ENCODE measurements around the gene ZFPM1.

ZFPM1 gene

DNA sequence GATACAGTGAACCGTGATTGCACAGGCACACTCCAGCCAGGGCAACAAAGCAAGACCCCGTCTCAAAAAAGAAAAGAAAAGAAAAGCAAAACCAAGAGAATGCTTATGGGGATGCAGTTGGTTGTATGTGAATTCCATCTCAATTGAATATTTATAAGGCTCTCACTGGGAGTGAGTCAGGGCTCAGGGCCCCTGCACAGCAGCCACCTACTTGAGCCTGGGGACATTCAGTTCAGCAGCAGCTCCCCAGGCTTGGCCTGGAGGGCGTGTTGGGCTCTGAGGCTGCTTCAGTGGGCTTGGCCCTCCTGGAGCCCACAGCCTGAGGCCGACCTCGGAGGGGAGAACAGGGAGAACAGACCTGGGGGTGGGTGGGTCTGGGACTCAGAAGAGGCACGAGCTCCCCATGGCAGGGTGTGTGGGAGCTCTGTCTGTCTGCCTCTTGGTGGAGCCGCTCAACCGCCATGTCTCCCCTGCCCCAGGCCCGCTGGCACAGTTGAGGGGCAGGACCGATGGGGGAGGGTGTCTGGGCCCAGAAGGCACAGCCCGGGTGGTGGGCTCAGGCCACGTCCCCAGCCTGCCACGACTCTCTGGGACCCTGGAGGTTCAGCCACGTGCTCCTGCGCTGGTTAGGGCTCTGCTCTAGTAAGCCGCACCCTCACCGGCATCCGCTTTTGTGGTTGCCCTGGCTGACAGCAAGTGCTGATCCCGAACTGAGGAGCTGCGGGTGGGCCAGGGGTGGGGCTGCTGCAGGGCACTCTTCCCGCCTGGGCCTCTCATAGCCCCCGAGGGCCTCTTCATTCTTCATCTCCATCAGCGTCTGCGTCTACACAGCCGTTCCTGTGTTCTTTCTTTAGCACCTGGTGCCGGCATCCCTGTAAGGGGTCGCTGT is 24.8 kb downstream of the ZFPM1 start:
- Histone ChIP-seq H3K4me3 (ENCODE audit: low read length) (no peak overlapping the region), H3K36me3 (replicated peaks; ENCODE audit: low read depth, low read length) (no peaks in the 10 kb centered on the region), H3K4me2 (ENCODE audit: low read length) (no peak overlapping the region), H3K9ac (ENCODE audit: low read length) (no peak overlapping the region), H3K4me1 (ENCODE audit: low read length) (peaks cover 46% of the 10 kb centered on the region), H4K20me1 (ENCODE audit: insufficient read depth, low read length) (peaks cover 92% of the 10 kb centered on the region), H3K9me3 (ENCODE audit: insufficient read depth, low read length) (no peaks in the 10 kb centered on the region), H2AFZ (ENCODE audit: low read depth, low read length) (no peak overlapping the region), H3K79me2 (ENCODE audit: low read length) (peaks cover 5% of the 10 kb centered on the region; the same call in 1 of the 2 replicates), H3K27ac (ENCODE audit: low read length) (no peak overlapping the region), H3K27me3 (ENCODE audit: low read depth, low read length) (peaks cover 17% of the 10 kb centered on the region)
- TF ChIP-seq, protein P1, sequence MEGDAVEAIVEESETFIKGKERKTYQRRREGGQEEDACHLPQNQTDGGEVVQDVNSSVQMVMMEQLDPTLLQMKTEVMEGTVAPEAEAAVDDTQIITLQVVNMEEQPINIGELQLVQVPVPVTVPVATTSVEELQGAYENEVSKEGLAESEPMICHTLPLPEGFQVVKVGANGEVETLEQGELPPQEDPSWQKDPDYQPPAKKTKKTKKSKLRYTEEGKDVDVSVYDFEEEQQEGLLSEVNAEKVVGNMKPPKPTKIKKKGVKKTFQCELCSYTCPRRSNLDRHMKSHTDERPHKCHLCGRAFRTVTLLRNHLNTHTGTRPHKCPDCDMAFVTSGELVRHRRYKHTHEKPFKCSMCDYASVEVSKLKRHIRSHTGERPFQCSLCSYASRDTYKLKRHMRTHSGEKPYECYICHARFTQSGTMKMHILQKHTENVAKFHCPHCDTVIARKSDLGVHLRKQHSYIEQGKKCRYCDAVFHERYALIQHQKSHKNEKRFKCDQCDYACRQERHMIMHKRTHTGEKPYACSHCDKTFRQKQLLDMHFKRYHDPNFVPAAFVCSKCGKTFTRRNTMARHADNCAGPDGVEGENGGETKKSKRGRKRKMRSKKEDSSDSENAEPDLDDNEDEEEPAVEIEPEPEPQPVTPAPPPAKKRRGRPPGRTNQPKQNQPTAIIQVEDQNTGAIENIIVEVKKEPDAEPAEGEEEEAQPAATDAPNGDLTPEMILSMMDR (IDR thresholded peaks at IDR 0.05; ENCODE audit: low read depth, low read length), result no peak
- TF ChIP-seq EZH2phosphoT487 (IDR thresholded peaks at IDR 0.05; ENCODE audit: low read depth), result no peak

DNA sequence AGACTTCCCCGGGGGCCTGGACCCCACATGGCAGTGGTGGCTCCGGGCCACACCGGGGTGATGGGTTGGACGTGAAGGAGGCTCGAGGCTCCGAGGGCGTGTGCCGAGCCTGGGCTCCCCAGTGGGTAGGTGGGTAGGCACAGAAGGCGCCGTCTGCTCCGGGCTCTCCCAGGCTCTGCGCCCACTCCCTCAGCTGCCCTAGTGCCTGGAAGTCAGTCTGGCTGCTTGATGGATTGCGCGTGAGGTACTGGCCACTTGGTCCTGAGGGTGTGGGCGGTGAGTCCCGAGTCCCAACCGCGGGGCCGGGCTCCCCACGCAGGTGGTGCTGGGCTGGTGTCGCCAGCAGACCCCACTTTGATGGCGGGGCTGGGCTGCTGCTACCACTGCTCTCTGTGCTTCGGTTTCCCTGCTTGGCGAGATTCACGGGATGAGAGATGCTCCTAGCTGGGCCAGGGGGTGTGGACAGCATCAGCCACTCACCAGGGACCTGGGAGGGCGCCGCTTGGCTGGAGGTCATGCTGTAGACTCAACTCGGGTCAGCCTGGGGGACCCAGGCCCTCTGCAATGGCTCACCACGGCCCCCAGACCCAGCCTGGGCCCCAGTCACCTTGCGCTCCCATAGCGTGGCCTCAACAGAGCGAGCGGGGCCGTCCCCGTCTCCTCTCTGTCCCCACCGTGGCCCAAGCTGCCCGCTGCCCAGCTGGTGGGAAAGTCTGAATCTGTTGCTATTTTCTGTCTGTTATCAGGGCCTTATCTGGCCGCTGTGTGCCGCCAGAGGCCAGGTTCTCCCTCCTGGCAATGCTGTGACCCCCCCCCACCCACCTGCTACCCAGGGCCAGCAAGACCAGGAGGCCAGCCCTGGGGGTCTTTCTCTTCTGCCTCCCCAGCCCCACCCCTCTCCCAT is 26.1 kb downstream of the ZFPM1 start:
- Histone ChIP-seq H3K9ac (ENCODE audit: low read length) (no peak overlapping the region), H3K9me3 (ENCODE audit: insufficient read depth, low read length) (no peaks in the 10 kb centered on the region), H4K20me1 (ENCODE audit: insufficient read depth, low read length) (peaks cover 92% of the 10 kb centered on the region), H3K4me2 (ENCODE audit: low read length) (peak overlapping the region; percentile 33), H3K27ac (ENCODE audit: low read length) (no peak overlapping the region), H3K4me3 (ENCODE audit: low read length) (no peak overlapping the region), H3K4me1 (ENCODE audit: low read length) (peaks cover 50% of the 10 kb centered on the region), H3K79me2 (ENCODE audit: low read length) (peaks cover 5% of the 10 kb centered on the region; the same call in 1 of the 2 replicates), H3K27me3 (ENCODE audit: low read depth, low read length) (peaks cover 17% of the 10 kb centered on the region), H2AFZ (ENCODE audit: low read depth, low read length) (no peak overlapping the region), H3K36me3 (replicated peaks; ENCODE audit: low read depth, low read length) (no peaks in the 10 kb centered on the region)
- TF ChIP-seq, protein P1 (IDR thresholded peaks at IDR 0.05; ENCODE audit: low read depth, low read length), result peak; percentile 26; the same call in 1 of the 2 replicates
- no peak for TF ChIP-seq EZH2phosphoT487 (IDR thresholded peaks at IDR 0.05; ENCODE audit: low read depth)

DNA sequence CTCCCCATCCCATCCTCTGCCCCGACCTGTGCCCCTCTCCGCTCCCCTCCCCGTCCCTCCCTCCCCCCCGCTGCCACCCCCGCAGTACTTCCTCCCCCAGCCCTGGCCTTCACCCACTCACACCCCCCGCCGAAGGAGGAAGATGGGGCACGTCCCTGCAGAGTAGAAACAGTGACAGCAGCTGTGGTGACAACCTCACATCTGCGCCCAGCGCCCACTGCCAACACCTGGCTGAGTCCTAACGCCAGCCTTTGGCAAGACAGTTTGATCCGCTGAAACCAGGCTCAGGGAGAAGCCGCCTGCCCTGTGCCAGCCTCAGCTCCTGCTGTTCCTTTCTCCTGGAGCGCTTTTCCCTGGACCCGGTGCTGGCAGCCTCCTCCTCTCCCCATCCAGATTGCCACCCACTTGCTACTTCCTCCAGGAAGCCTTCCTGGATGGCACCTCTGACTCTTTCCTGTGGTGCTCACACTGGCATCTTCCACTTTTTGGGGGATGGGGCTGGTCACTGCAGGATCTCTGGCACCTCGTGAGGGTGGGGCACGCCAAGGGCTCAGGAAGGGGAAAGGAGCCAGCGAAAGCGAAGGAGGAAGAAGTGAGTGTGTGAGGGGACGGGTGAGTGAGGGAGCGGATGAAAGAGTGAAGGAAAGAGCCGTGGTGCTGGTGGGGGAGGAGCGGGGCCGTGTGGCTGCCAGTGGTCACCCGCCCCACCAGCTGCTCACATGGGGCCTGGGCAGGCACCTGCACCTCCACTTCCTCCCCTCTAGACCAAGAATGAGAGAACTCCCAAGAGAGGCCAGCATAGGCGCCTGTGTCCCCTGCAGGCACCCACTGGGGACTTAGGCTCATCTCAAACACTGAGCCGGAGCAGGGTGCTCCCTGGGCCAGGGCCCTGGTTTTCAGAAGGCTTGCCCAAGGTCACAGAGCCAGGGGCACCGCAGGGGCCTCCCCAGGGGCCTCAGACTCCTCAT is 27.0 kb downstream of the ZFPM1 start:
- Histone ChIP-seq H3K9ac (ENCODE audit: low read length) (peak overlapping the region; percentile 24; the same call in 1 of the 2 replicates), H3K27me3 (ENCODE audit: low read depth, low read length) (peaks cover 17% of the 10 kb centered on the region), H2AFZ (ENCODE audit: low read depth, low read length) (no peak overlapping the region), H3K27ac (ENCODE audit: low read length) (peak overlapping the region; percentile 12; the same call in 1 of the 2 replicates), H3K4me3 (ENCODE audit: low read length) (peak overlapping the region; percentile 65), H3K36me3 (replicated peaks; ENCODE audit: low read depth, low read length) (no peaks in the 10 kb centered on the region), H3K9me3 (ENCODE audit: insufficient read depth, low read length) (no peaks in the 10 kb centered on the region), H3K4me1 (ENCODE audit: low read length) (peaks cover 50% of the 10 kb centered on the region), H3K4me2 (ENCODE audit: low read length) (peak overlapping the region; percentile 78), H3K79me2 (ENCODE audit: low read length) (peaks cover 5% of the 10 kb centered on the region; the same call in 1 of the 2 replicates), H4K20me1 (ENCODE audit: insufficient read depth, low read length) (peaks cover 92% of the 10 kb centered on the region)
- no peak for TF ChIP-seq EZH2phosphoT487 (IDR thresholded peaks at IDR 0.05; ENCODE audit: low read depth)
- TF ChIP-seq, protein P1 (IDR thresholded peaks at IDR 0.05; ENCODE audit: low read depth, low read length), result no peak

Measured in OCI-LY3 (cell line).